ENCODE results near the gene RC3H2.

The RC3H2 gene

GRCh38 chr9:122941582-122942234, 36.5 kb upstream of the RC3H2 start:
- TF ChIP-seq TCF12 (IDR thresholded peaks at IDR 0.05; ENCODE audit: low read depth) (no peak), TEAD4 (IDR thresholded peaks at IDR 0.05) (no peak), CEBPB (IDR thresholded peaks at IDR 0.05) (no peak)
- TF ChIP-seq, protein P1, sequence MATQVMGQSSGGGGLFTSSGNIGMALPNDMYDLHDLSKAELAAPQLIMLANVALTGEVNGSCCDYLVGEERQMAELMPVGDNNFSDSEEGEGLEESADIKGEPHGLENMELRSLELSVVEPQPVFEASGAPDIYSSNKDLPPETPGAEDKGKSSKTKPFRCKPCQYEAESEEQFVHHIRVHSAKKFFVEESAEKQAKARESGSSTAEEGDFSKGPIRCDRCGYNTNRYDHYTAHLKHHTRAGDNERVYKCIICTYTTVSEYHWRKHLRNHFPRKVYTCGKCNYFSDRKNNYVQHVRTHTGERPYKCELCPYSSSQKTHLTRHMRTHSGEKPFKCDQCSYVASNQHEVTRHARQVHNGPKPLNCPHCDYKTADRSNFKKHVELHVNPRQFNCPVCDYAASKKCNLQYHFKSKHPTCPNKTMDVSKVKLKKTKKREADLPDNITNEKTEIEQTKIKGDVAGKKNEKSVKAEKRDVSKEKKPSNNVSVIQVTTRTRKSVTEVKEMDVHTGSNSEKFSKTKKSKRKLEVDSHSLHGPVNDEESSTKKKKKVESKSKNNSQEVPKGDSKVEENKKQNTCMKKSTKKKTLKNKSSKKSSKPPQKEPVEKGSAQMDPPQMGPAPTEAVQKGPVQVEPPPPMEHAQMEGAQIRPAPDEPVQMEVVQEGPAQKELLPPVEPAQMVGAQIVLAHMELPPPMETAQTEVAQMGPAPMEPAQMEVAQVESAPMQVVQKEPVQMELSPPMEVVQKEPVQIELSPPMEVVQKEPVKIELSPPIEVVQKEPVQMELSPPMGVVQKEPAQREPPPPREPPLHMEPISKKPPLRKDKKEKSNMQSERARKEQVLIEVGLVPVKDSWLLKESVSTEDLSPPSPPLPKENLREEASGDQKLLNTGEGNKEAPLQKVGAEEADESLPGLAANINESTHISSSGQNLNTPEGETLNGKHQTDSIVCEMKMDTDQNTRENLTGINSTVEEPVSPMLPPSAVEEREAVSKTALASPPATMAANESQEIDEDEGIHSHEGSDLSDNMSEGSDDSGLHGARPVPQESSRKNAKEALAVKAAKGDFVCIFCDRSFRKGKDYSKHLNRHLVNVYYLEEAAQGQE (IDR thresholded peaks at IDR 0.05; ENCODE audit: low read depth), result peak; percentile 62

DNA sequence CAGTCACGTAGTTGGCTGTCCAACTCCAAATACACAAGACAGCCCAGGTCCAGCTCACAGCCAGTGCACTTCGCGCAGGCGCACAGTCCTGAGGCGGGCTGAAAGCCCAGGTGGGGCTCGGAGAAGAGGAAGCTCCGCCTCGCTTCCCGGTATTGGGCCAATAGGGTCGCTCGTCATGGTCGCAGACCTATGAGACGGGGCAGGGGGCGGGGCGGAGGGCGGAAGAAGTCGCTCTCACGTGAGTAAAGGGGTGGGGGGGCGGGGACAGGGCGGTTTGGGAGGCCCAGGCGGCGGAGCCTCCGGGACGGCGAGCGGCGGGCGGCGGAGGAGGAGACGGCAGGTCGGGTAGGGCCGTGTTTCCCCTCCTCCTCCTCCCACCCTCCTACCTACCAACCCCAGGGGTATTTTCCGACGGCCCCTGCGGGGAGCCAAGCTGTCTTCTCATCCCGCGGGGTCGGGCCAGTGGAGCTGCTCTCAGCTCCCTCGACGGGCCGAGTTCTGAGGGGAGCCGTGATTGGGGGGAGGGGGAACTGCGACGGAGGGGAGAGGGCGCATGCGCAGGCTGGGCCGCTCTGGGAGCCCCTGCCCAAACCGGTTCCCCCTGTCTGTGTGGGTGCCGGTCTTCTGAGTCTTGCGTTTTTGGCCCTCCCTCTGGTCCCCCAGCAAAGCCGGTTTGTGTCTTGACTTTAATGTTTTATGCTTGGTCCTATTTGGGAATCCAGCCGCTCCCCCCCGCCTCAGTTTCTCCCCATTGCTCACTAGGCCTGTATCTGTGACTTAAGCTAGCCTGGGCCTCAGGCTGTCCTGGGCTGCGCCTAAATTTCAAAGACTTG, 35.8 kb upstream of the RC3H2 start, which contains the start of gene RABGAP1:
TSS of gene RABGAP1 (plus strand) at position 272 of the 833 bp plus-strand sequence. CDS start 16,040 bp downstream, outside the sequence.
- no peak for TF ChIP-seq TEAD4 (IDR thresholded peaks at IDR 0.05)
- peak; percentile 16; the same call in 1 of the 2 replicates for TF ChIP-seq EP300 (IDR thresholded peaks at IDR 0.05; ENCODE audit: borderline replicate concordance)
- TF ChIP-seq USF1 (IDR thresholded peaks at IDR 0.05), result peak; percentile 66
- TF ChIP-seq RAD21 (IDR thresholded peaks at IDR 0.05; ENCODE audit: low read depth), result peak; percentile 2; the same call in 1 of the 2 replicates
- 0 out of 2 replicates have a peak, but pooled peaks have one; percentile 60 for TF ChIP-seq ZBTB7A (IDR thresholded peaks at IDR 0.05; ENCODE audit: low read depth)
- TF ChIP-seq TCF12 (IDR thresholded peaks at IDR 0.05; ENCODE audit: low read depth), result no peak
- peak; percentile 34; the same call in 1 of the 2 replicates for TF ChIP-seq TAF1 (IDR thresholded peaks at IDR 0.05; ENCODE audit: low read depth)
- TF ChIP-seq YY1 (IDR thresholded peaks at IDR 0.05; ENCODE audit: low read depth), result no peak
- TF ChIP-seq, protein P1 (IDR thresholded peaks at IDR 0.05; ENCODE audit: low read depth), result no peak
- TF ChIP-seq EGR1 (IDR thresholded peaks at IDR 0.05), result peak; percentile 12; the same call in 1 of the 2 replicates
- TF ChIP-seq MAX (IDR thresholded peaks at IDR 0.05), result no peak
- TF ChIP-seq NFIC (IDR thresholded peaks at IDR 0.05), result no peak
- 0 out of 2 replicates have a peak, but pooled peaks have one; percentile 18 for TF ChIP-seq FOXM1 (IDR thresholded peaks at IDR 0.05; ENCODE audit: borderline replicate concordance, low read depth)
- no peak for TF ChIP-seq CEBPB (IDR thresholded peaks at IDR 0.05)
- TF ChIP-seq CREB1 (IDR thresholded peaks at IDR 0.05; ENCODE audit: low read depth), result no peak

DNA sequence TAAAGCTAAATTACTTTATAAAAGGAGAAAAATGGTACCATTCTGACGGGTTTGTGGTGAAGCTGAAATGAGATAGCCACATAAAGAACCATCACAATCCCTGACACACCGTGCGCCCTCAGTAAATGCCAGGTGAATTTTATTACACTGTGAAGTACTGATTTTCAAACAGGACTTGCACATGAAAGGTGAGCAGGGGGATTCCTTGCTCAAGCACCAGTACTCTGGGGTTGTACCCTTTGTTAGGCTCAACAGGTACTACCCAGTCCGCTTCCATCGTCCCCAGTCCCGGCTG, 35.2 kb upstream of the RC3H2 start:
- no peak for TF ChIP-seq TCF12 (IDR thresholded peaks at IDR 0.05; ENCODE audit: low read depth)
- no peak for TF ChIP-seq YY1 (IDR thresholded peaks at IDR 0.05; ENCODE audit: low read depth)
- TF ChIP-seq RAD21 (IDR thresholded peaks at IDR 0.05; ENCODE audit: low read depth), result no peak
- TF ChIP-seq, protein P1 (IDR thresholded peaks at IDR 0.05; ENCODE audit: low read depth), result no peak
- no peak for TF ChIP-seq NFIC (IDR thresholded peaks at IDR 0.05)
- no peak for TF ChIP-seq CEBPB (IDR thresholded peaks at IDR 0.05)
- TF ChIP-seq EGR1 (IDR thresholded peaks at IDR 0.05), result no peak
- no peak for TF ChIP-seq FOXM1 (IDR thresholded peaks at IDR 0.05; ENCODE audit: borderline replicate concordance, low read depth)
- no peak for TF ChIP-seq TEAD4 (IDR thresholded peaks at IDR 0.05)
- TF ChIP-seq CREB1 (IDR thresholded peaks at IDR 0.05; ENCODE audit: low read depth), result no peak
- no peak for TF ChIP-seq EP300 (IDR thresholded peaks at IDR 0.05; ENCODE audit: borderline replicate concordance)
- TF ChIP-seq ZBTB7A (IDR thresholded peaks at IDR 0.05; ENCODE audit: low read depth), result no peak
- no peak for TF ChIP-seq MAX (IDR thresholded peaks at IDR 0.05)
- TF ChIP-seq USF1 (IDR thresholded peaks at IDR 0.05), result no peak
- no peak for TF ChIP-seq TAF1 (IDR thresholded peaks at IDR 0.05; ENCODE audit: low read depth)

DNA sequence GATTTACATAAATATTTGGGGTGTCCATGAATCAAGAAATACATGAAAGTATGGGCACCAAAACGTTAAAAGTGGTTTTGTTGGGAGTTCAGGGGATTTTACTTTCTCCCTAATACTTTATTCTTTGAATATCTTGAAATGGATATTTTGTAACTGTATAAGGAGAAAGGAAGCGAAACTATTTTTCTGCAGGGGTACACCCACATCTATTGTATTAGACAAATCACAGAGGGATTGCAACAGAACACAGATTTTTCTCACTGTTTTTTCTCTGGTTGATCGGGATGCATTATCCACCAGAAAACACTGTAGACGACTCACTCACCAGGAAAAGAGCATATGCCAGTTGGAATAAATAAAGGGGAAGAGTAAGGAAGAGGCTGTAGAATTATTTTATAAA, 34.4 kb upstream of the RC3H2 start:
- TF ChIP-seq TAF1 (IDR thresholded peaks at IDR 0.05; ENCODE audit: low read depth), result no peak
- no peak for TF ChIP-seq YY1 (IDR thresholded peaks at IDR 0.05; ENCODE audit: low read depth)
- TF ChIP-seq, protein P1 (IDR thresholded peaks at IDR 0.05; ENCODE audit: low read depth), result no peak
